ENCODE measurements around the gene GBA2.

GBA2 gene

DNA sequence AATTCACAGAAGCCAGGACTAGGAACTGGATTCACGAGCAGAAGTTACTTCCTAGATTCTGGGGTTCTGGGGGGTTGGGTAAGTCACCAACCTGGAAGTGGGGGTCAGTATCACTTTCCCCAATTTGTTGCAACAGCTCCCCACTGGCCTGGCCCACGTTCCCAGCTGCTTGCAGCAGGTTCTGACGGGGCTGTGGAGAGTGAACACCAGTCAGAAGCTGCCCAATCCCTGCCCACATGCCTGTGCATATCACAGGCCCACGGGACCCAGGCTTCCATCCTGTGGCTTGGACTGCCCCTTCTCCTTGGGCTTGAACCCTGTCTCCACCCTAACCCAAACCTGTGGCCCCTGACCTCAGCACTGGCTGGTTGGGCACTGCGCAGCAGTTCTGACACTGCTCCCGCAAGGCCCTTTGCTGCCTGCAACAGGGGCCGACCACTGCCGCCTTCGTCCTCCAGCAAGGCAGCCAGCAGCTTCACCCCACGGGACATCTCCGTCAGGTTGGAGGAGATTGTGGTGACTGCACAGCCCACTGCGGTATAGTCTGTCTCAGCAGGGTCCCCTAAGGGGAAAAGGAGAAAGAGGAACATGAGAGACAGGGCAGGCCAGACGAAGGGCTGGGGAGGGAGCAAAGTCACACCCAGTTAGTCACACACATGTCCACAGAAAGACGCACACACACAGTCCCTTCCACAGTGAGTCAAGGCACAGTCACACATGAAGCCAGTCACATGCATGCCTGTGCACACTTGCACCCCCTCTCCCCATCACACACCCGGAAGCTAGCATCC, 30.1 kb downstream of the GBA2 start:
- DNase-seq = no peak

DNA sequence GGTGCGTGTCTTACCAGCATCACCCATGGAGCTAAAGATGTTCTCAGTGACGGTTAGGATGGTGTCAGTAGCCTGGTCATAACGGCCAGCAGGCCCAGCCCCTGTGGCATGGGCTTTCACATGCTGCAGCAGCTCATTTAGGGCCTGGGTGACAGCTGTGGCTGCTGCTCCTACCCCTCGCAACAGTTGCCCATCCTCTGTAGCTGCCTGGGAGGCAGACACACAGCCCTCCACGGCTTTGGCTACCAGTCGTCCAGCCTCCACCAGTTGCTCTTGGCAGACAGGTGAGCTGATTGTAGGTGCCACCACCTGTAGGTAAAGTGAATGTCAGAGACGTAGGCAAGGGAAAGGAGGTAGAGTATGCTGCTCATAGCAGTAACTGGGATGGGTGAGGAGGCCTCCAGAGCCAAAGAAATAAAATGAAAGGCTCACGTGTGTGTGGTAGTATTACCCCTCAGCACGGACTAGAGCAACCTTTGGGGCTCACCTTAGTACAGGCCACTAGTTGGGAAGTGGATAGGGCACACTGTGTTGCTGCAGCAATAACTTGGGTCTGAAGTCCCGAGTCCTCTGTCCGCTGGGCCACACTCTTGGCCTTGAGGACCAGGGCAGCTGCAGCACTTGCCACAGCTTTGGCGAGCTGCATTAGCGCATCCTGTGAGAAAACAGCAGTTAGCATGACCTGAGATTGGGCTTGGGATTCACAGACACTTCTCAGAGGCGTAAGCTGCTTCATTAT, 31.7 kb downstream of the GBA2 start:
- DNase-seq = no peak

DNA sequence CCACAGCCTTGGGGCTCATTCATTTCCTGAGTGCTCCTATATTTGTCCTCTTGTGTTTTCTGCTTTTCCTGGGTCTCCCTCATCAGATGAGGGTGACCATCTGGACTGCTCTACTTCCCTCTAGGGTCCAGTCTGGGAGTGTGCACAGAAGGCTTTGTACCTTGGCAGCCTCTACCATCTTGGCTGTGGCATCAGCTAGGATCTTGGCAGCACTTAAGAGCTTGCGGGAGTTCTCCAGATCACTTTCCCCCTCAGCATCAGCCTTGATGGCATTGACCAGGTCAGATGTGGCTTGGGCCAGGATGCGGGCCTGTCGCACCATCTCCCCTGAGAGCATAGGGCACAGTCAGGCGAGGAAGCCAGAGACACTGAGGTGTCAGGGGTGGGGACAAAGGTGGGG, 32.8 kb downstream of the GBA2 start:
- peak in 5 of 58 donors; percentile 10 to 25 (median 17) for DNase-seq

DNA sequence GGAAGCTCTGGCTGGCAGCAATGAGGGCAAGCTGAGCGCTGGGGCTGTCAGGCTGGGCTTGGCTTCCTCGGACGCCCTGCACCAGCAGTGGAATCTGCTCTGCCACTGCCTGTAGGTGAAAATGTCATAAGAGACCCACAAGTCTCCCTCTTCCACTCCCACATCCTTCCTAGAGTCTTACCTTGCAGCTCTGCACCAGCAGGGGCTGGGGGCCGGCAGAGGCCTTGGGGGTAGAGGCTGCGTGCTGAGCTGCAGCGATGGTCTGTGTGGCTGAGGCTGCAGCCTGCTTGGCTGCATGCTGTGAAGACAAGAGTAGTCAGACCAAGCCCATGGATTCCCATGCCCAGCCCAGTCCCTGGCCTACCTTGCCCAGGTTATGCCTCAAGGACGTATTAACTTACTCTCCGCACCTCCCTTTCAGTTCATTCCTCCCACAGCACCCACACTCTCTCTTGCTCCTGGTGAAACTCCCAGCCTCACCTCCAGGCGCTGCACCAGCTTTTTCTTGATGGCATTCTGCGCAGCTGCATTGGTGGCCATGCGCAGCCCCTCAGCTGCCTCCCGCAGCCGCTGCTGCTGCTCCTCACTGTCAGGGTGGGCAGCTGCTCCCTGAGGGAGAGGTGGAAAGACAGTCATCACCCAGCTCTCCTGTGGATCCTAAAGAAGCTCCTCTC, 34.3 kb downstream of the GBA2 start:
- DNase-seq = no peak

DNA sequence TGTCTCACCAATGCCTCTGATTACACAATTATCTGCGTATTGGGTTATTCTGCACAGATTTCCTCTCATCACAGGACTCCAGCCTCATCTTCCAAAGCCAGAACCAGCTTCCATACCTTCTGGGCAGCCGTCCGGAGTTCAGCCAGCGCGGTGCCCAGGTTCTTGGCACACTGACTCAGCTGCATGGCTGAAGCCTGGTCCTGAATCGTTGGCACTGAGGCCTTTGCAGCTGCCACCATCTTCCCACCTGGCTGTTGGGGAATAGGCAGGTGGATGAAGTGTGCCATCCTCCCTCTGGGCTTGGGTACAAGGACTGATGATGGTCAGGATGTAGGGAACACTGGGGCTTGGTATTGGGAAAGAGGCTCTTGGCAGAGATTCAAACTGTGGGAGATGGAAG, 34.9 kb downstream of the GBA2 start:
- DNase-seq = no peak

DNA sequence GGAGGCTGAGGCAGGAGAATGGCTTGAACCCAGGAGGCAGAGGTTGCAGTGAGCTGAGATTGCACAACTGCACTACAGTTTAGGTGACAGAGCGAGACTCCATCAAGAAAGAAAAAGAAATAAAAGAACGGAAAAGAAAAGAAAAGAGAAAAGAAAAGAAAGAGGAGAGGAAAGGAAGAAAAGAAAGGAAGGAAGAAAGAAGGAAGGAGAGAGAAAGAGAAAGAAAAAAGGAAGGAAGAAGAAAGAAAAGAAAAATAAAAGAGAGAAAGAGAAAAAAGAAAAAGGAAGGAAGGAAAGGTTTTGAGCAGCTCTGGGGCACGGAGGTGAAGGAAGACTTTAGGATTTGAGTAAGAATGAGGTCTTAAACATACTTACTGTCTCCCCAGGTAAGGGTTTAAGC, 35.5 kb downstream of the GBA2 start:
- DNase-seq = no peak

DNA sequence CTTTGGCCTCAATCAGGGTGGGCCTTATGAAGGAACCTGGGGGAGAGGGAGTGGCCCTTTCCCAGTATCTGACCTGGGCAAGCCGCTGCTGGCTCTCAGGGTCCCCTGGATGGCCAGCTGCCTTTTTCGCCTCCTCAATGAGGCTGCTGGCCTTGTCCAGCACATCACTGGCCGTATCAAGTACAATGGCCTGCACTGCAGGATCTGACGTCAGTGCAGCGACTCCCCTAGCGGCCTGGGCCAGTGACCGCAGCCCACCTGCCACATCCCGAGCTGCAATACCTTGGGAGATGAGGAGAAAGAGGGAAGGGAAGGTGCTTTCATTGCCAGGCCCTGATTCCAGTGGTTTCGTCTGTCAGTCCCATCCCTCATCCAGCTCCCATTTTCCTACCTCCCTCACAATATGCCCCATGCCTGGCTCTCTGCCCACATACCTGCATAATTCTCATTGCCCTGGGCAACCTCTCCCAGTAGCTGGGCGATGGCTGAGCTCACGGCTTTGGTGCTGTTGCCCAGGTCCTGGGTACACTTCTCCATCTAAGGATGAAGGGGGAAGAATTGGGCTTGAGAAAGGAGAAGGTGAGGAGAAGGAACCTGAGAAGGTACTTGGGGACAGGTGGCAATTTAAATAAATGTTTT, 36.1 kb downstream of the GBA2 start:
- no peak for DNase-seq

DNA sequence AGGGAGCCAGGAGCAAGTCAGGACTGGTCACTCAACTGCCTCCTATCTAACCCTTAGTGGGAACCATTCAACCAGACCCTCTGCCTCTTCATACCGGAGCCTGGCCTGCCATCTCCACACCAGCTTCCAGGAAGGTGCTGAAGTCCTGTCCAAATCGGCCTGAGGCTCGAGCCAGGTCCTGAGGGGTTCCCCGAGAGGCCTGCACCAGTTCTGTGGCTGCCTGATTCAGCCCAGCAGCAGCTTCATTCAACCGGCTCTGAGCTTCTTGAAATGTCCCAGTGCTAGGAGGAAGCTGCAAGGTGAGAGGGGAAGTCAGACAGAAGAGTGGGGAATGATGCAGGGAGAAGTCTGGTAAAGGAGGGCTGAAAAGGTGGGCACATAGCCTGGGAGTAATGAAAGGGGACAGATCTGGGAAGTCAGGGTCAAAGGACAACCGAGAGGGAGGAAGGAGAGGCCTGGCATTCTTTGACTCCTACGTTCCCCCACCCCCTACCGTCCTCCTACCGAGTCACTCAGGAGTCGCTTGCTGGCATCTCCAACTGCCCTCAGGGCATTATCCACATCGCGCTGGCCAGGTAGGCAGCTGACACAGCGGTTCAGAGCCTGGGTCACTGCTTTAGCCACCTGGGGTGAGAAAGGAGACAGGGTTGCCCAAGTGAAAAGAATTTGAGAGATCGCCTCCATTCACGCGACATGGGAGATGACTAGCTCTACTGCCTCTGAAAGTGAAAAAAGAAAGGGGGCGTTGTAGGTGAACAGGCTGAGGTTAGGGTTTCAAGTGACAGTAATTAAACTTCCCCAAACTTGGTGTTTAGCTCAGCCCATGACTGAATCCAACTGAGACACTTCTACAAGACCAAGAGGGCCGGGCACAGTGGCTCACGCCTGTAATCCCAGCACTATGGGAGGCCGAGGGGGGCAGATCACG, 37.3 kb downstream of the GBA2 start:
- no peak for DNase-seq

DNA sequence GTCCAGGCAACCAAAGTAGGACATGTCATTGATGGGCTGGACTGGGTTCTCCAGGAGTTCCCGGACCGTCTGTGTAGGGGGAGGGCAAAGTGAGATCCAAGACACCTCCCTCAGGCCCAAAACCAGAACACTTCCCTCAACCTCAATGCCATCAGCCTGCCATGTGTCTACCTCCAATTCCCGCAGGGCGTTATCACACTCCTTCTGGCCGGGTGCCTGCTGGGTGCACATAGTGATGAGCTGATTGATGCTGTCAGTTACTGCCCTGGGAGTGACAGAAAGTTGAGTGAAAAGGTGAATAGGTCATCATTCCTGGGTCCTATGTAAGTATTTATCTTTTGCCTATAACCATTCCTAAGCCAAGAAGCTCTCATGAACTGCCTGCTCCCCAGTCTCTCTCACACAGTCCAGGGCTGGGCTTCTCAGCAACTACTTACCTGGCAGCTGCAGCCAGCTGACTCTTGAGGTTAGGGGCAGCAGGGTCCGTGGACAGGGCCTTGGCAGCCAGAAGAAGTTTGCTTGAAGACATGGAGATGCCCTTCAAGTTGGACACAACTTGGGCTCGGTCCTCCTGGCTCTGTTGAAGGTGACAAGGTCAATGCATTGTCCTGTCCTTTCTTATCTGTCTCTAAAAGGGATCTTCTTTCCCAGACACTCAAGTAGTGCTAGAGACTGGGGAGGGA, 38.1 kb downstream of the GBA2 start:
- DNase-seq = no peak

DNA sequence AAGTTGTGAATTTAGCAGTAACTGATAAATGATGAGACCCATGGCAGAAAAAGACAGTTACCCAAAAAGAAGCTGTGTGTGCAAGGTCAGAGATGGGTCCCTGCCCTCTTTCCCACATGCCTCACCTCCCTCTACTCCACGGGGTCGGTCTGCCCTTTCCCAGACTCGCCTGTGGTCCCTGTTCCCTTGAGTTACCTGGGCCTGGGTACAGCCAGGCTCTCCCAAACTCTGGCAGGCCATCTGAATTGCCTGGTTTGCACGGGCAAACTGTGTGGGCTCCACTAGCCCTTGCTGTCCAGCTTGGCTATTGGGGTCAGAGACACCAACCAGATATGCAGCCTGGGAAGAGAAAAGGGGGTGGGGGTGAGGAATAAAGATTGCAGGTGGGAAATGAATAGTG, 40.9 kb downstream of the GBA2 start:
- DNase-seq = no peak

DNA sequence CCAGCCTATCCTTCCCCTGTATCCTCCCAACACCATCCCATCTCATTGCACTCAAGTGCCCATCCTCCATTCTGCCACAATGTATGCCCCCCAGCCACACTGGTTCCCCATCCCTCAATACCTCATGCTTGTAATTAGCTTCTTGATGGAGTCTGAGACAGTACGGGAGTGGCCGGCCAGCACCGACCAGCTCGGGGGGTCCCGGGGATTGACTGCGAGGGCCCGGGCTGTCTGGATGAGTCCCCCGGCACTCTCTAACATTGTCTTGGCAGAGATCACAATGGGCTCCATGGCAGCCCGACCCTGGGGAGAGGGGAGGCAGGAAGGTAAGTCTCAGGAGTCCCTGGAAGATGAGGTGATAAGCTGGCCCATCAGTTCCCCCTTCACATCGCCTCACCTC, 42.1 kb downstream of the GBA2 start:
- DNase-seq = no peak

DNA sequence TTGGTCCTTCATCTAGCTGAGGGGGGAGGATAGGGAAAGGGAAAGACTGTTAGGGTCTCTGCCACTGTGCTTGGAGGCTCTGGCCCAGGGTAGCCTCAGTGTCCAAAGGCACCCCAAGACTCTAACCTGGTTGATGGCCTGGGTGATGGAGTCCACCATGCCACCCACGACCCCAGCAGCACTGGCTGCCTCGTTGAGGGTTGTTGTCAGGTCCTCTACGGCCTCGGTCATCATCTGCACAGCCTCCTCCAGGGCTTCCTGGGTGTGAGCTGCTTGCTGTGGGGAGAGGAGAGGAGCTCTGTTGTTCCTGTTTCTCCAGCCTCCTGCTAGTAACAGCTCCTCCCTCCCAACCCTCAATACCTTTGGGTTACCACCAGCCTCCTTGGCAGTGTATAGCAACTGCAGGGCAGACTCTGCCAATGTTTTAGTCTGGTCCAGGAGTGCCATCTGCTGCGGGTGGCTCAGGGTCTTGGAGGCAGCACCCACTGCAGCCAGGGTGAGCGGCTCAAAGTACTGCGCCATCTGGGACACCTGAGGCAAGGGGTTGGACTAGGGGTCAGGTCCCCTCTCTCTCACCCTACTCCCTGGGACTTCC, 43.1 kb downstream of the GBA2 start:
- DNase-seq = no peak

DNA sequence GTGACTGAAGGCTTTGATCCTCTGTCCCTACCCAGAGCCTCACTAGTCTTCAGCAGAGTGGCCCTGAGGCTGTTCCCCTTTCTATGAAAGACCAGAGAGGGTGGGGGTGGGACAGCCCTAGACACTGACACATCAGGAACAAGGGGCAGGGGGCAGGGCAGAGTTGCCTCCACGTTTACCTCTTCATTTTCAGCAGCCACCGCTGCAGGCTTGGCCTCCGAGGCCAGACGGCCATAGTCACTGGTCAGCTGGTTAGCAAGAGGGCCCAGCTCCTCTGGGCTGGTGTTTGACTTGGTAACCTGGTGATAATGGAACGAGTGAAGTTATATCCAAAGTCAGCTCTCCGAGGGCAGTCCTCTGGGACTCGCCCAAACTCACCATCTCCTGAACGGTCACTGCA, 43.7 kb downstream of the GBA2 start:
- DNase-seq = no peak

DNA sequence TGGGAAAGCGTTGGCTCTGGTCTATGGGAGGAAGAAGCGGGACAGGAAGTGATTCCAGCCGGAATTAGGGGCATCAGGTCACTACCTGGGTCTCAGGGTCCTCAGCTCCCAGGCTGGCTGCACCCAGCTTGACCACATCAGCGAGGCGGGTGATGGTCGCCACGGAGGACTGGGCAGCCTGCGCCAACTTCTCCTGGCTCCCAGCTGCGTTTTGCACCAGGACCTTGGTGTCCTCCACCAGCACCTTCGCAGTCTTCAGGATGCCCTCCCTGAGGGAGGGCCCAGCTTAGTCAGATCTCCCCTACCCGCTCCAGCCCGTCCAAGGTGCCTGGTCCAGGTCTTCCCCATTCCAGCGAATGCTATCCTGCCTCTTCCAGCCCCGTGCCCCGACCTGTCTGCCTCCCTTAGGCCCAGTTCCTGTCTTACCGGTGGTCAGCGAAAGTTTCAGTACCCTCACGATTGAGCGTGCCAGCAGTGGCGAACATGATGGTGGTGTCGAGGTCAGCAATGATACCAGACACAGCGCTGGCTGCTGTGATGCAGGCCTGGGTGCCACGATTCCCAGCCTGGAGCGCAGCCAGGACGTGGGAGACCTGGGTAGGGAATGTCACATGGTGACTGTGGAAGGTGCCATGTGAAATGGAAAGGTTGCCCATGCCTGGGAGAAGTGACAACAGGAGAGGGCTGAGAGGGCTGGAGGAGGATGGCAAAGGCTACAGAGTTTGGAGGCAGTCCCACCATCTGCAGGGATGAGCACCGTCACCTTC, 44.9 kb downstream of the GBA2 start:
- no peak for DNase-seq

DNA sequence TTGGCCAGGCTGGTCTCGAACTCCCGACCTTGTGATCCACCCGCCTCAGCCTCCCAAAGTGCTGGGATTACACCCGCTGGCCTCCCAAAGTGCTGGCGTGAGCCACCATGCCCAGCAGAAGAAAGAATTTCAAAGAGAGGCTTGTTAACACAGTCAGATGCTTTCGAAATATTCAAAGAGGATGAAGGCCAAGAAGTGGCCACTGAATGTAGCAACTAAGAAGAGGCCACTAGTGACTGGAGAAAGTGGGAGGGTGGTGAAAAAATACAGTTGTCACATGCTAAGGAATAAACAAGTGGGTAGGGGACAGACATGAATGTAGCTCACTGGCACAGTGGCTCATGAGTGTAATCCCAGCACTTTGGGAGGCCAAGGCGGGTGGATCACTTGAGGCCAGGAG, 46.3 kb downstream of the GBA2 start:
- no peak for DNase-seq

DNA sequence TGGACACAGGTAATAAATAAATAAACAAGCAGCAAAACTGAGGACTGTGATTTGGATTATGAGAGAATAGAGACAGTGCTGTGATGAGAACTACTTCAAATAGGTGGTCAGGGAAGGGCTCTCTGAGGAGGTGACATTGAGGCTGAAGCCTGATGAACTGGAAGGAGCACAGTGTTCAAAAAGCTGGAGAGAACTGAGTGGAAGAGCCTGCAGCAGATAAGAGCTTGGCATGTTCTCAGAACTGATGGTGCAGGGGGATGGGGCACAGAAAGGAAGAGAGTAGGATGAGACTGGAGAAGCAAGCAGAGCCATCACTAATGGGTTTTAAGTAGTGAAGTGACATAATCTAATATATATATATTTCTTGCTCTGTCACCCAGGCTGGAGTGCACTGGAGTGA, 48.1 kb downstream of the GBA2 start:
- no peak for DNase-seq

DNA sequence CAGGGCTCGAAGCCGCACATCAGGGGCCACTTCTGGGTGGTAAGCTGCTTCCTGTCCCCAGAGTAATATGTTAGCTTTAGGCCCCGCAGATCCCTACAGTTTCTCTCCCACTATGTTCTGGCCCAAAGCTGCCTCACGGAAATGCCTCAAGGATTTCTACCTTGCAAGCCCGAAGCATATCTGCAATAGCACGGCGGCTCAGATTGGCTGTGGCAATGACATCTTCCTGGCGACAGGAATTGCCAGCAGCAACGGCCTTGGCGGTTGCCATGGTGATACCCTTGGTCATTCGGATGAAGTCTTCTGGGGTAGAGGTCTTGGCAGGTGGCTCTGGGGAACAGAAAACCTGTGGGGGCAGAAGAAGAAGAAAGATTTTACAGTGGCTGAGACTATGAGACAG, 49.0 kb downstream of the GBA2 start:
- no peak for DNase-seq

DNA sequence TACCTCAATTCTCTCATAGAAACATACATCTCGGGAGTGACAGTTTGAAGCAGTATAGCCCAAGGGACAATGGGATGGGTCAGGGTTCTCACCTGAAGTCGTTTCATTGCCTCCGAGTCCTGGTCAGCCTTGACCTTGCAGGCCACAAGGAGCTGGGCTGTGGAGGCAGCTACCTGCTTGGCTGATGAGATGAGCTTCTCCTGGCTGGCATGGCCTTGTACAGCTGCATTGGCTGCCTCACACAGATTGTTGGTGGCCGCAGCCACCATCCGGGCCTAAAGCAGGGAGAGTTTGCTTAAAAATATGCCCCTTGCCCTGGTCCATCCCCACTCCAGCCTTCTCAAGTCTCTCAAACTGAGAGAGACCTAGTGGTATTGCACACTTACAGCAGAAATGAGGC, 50.8 kb downstream of the GBA2 start:
- no peak for DNase-seq

DNA sequence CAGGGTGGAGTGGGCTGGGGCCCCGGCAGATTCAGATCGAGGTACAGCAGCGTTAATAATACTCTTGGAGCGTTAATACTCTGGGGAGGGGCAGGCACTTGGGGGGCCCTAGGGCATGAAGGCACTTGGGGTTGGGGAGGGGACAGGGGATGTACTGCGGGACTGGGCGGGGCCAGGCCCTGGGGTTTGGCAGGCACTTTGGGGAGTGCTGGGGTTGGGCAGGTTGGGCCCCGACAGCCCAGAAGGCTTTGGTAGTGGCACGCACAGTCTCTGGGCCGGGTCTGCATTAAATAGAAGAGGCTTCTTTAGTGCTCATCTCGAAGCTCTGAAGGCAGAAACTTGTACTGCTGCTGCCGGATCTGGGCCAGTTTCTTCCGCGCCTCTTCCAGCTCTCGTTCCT, 51.5 kb downstream of the GBA2 start:
- DNase-seq = no peak
